ENCODE data around the gene TCIRG1. TPM values are rescaled to one million over a fixed set of nuclear protein-coding genes. Genes with fewer than 3 reads are reported as not detected.

Gene TCIRG1
- total RNA-seq, 1 experiment from 2014 or later, result 31.7 TPM

DNA sequence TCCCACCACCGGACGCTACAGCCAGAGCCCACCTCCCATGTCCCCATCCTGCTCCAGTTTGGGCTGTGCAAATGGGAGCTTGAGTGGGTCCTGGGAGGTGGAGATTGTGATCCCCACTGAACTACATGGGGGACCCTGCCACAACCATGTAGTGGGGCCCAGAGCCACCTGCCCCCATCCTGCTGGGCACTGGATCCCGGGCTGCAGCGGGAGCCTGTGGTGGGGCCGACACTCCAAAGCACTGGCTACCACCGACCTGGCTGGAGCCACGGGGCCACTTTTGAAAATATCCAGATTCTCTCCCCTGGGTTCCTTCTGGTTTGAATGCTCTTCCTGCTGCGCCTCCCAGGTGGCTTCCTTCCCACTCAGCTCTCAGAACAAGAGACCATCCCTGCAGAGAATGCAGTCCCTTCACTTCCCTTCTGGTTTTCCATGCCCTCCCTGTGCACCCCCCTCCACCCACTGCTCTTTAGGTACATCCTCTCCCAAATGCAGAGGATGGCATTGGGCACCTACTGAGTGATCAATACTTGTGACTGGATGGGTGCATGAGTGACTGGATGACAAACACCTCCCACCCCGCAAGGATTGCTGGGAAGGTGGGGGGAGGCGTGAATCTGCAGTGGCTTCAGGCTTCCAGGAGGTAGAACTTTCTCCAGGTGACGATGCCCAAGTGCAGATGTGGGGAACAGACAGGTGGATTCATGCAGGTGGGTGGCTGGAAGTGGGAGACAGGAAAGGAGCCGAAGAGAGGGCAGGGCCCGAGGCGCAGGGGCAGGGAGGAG, 34.1 kb upstream of the TCIRG1 start:
- no peak for DNase-seq (ENCODE audit: low read depth)

DNA sequence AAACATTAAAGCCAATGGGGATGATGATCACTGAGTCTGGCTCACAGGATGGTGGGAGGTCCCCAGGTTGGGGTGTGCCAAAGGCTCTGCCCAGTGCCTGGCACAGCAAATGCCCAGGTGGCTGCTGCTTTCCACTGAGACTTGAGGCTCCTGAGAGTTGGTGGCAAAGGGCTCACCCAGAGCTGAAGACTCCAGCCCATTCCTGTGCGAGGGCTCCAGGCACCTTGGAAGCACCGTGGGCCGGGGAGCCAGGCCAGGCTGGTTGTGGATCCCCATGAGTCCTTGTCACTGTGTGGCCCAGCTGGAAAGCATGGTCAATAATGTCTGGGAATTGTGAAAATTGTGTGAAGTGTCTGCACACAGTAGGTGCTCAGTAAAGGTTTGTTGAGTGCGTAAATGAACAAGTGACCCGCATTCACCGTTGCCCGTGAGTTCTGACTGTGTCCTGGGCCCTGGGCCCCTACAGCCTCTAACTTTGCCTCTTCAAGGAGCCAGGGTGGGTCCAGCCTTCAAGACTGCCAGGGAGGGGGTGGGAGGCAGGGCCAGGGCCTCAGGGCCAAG, 32.1 kb upstream of the TCIRG1 start:
- DNase-seq (ENCODE audit: low read depth), result no peak

DNA sequence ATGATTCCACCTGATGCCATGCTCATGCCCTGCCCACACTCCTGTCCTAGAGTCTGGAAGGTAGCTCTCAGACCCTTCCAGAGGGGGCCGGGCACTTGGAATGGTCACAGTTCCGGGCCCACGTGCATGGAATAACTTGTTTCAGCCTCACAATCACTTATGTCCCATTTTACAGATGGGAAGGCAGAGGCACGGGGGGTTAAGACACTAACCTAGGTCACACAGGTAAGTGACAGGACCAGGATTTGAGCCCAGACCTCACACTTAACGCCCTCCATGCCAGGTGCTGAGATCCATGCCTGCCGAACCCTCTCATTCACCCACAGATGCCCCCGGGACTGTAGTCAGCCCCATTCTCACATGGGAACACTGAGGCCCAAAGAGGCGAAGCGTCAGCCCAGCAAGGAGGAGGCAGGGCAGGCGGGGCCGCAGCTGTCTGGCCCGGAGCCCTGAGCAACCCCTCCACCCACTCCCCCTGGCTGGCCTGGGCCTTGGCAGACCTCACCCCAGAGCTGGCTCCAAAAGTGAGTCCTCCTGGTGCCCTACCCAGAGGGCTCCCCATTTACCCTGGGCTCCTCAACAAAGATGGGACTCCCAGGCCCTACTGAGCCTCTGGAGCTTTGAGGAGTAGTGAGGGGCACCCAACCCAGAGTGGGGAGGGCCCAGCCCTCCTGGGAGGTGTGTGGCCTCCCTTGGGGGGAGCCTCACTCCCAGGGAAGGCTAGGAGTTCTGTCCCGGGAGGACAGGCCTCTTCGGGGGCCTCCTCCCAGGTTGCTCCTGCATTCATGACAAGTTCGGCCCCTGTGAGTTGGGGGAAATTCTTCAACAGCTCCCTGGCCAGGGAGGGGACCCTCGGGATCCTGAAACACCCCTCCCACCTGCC, 31.1 kb upstream of the TCIRG1 start:
- DNase-seq (ENCODE audit: low read depth), result no peak

DNA sequence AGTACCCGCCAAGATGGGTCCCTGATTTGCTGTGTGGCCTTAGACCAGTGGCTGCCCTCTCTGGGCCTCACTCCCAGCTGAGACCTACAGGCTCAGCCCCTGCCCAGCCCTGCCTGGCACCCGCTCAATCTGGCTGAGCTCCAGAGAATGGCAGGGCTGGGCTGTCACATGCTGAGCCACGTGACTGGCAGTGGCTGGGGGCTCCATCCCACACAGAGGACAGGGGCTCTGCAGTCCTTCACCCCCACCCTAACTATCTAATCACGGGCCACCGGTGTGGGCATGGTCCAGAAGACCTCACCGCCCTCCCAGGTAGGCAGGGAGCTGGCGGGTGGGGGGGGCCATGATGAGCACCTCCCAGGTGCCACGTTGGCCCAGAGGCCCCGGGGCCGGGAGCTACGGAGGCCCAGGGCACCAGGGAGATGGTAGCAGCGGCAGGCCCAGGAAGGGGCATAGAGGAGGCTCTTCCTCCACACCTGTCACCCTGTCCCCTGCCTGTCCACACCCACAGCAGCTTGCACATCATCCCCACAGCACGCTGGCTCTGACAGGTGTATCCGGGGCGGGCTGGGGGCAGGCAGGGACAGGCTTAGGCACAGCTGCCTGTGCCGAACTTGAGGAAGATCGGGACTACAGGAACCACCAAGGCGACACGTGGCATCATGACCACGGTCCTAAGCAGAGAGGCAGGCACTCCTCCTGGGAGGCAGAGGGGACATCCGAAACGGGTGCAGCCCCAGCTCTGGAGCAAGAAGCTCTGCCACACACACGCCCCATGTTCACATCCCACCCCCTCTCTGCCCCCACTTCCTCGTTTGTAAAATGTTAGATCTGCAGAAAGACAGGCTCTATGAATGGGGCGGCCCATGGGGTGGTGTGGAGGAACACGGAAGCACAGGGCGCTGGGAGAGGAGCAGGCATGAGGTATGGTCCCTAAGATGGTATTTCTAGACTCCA, 30.2 kb upstream of the TCIRG1 start:
- DNase-seq (ENCODE audit: low read depth), result no peak

DNA sequence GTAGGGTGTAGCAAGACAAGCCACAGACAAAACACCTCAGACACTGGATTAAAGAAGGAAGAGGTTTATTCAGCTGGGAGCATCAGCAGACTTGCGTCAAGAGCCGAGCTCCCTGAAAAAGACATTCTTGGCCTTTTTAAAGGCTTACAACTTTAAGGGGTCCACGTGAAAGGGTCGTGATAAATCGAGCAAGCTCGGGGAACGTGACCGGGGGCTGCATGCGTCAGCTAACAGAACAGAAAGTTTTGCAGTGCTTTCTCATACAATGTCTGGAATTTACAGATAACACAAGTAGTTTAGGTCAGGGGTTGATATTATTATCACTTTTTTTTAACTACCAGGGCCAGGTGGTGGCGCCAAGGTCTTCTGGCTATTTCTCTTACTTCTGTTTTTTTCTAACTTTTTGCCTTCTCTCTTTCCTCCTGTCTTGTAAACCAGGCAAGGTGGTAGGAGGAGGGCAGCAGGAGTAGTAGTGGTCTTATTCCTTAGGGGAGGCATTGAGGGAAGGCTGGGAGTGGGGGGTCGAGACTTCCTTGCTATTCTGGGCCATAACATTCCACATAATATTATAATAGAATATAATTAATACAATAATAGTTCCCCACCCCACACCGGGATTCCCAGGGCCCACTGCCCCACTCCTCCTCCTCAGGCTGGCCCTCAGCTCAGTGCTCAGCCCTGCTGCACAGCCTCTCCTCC, 29.3 kb upstream of the TCIRG1 start:
- no peak for DNase-seq (ENCODE audit: low read depth)

DNA sequence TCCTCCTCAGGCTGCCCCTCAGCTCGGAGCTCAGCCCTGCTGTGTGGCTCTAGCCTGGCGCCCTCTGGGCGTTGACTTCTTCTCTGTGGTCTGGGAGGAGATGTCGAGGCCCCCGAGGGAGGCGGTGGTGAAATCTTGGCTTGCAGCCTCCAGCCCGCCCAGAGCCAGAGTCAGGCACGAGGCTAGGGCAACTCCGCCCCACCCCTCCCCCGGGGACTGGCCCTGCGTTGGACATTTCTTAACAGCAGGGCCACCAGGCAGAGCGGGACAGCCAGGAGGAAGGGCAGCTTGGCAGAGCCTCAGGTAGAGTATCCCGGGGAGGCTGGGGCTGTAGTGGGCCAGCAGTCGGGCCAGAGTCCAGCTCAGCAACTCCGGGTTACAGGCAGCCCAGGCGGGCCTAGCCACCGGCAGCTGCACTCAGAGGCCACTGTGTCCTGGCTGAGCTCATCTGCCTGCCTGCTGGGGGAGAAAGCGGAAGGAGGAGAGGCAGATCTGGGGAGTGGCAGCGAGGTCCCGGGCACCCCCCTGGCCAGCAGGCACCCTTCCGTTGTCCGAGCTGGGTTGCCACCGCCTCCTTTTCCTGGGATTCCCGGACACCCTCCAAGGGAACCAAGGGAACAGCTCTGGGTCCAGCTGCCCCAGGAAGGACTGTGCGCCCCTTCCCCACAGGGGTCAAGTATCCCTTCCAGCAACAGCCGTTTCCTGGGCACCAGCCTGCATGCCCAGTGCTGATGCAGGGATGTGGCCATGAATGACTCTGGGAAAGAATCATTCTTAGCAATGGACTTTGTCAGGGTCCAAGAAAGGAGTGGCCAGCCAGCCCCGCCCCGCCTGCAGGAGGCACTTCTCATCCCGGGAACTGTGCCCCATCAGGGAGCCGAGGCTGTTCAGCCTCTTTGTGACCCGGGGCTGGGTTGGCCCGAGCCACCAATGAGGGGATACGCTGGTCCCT, 28.5 kb upstream of the TCIRG1 start, which contains the start of gene ALDH3B1:
Gene ALDH3B1, plus strand, starts transcription at position 238 of the 952 bp plus-strand sequence. CDS start 4,971 bp downstream, outside the sequence.
- peak; percentile 90 for DNase-seq (ENCODE audit: low read depth)

DNA sequence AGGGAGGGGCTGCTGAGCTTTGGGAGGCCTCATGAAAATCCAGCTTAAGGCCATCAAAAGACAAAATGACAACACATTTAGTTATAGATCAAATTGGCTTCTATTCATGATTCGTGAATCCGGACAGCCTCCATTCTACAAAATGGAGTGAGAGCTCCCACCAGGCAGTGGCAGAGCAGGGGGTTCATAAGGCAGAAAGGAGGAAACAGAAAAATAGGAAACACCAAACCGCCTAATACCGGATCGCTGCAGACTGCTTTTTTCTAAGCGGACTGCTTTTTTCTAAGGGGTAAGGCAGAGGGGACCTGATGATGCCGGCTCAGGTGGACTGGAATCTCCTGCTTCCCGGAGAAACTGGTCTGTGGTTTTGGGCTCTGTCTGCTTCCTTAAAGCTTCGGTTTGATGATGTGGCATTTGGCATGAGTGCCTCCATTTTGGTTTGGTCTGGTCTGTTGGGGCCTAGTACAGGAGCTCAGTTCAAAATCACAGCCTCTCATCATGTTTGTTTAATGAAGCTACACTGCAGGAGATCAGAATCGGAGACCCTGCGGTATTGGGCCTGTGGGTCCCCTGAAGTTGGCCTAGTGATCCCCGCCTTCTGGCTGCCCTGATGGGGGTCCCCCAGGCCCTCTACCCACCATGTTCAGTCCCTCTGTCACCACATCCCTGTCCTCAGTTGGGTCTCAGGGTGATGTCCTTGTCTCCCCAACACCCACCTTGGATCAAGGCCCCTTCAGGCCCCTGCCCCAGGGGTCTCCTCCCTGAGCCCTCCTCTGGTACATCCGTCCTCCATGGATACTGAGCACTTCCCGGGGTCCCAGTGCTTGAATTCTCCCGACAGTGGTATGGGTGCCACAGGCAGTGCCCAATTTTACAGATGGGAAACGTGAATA, 27.5 kb upstream of the TCIRG1 start:
- DNase-seq (ENCODE audit: low read depth), result no peak

DNA sequence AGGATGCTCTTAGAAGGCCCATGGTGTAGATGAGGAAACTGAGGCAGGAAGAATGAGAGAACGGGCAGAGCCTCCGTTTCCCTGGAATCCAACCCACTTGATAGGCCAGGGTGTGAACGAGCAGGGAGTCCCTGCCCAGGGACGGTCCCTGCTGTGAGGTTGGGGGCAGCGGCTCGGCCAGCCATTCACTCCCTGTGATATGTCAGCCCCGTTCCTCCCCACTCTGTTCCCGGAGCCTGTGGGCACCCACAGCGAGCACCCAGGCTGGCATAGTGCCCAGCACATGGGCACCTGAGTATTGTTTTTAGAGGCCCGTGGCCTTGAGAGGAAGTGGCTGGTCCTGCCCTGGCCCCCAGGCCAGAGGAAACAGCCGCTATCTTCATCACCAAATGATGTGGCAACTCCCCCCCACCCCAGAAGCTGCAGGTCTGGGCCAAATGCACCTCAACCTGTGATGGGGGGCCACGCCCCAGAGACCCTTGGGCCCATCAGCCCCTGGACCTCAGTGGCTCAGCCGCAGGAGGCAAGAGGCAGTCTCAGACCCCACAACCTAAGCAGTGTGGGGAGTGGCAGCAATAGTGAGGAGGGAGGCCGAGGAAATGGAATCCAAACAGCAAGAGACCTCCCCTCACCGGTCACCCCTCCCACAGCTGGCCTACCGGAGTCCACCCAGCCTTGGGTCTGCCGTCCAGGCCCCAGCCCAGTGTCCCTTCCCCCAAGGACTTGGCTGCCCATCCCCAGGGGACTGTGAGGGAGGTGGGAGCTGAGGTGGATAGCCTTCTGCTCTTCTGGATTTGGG, 26.6 kb upstream of the TCIRG1 start:
- DNase-seq (ENCODE audit: low read depth), result no peak

DNA sequence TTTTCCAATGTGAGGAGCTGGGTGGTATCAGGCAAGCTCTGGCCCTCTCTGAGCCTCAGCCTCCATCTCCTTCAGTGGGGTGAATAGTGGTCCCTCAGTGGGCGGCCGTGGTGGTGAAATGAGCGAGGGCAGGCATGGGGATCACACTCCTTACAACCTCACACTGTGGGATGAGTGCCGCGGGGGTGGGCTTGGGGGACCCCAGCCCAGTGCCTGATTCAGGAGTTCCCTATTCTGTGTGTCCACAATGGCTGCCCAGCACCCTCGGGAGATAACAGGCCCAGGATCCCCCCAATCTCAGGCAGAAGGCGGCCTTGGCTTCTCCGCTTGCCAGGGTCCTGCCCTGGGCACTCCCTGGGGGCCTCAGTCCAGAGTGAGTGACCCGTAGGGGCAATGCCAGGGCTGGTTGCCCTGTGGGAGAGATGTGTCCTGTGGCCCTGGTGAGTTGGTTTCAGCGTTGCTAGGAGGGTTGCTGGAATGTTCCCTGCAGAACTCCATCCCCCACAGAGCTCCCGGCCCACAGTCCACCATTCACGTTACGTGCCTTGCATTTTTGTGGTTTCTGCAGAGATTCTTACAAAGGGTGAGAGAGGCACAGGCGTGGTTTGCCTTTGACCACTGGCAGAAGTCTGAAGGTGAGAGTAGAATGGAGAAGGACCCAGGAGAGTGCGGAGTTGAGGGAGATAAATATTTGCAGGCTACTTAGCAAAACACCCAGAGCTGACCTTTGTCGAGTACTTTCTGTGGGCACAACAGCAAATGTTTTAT, 25.8 kb upstream of the TCIRG1 start:
- DNase-seq (ENCODE audit: low read depth), result peak; percentile 94

DNA sequence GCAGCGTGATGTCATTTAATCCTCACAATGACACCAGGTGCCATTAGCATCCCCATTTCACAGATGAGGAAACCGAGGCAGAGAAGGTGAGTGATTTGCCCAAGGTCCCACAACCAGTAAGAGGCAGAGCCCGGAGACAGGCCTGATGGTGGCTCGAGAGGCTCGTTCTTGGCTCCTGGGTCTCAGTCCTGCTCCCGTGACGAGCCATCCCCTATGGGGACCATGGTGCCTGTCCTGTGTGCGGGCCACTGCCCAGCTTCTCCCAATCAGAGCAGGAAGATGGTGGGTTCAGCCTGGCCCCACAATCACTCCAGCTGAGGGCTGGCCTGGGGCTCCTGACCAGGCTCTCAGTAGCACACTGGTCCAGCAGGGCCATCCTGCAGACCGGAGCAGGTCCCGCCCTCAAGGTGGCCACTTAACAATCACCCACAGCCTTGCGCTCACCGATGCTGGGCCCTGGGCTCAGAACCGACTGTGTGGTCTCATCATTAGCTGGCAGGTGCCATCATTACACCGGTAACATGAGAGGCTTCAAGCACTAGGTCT, 25.1 kb upstream of the TCIRG1 start:
- no peak for DNase-seq (ENCODE audit: low read depth)

DNA sequence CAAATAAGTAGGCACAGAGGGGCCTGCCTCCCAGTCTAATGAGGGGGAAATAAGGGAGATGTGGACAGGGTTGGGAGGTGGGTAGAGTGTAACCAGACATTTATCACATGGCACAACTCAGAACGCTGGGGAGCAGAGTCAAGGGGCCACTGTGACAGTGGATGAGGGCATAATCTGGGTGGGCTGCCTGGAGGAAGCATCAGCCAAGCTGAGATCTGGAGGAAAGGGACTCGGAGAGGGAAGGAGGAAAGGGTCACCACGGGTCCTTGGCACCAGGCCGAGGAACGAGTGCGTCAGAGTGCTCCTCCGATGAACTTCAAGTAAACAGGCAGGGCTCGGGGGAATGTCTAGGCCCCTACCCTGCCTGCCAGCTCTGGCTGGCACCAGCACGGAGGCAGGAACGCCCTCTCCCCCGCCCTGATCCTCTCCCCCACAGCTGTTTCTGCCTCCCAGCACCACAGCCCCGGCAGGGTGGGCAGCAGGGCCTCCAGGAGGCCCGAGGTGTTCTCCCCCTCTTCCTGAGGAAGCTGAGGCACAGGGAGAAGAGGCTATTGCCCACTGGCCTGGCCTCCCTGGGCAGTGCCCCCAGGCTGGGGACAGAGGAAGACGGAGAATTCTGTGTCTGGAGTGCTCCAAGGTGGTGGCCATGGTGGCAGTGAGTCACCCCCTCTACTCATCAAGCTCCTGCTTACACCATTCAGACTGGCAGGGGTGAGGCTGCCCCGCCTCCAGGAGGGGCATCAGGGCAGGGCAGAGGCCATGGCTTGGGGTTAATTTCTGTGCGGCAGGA, 24.5 kb upstream of the TCIRG1 start:
- peak; percentile 90 for DNase-seq (ENCODE audit: low read depth)

DNA sequence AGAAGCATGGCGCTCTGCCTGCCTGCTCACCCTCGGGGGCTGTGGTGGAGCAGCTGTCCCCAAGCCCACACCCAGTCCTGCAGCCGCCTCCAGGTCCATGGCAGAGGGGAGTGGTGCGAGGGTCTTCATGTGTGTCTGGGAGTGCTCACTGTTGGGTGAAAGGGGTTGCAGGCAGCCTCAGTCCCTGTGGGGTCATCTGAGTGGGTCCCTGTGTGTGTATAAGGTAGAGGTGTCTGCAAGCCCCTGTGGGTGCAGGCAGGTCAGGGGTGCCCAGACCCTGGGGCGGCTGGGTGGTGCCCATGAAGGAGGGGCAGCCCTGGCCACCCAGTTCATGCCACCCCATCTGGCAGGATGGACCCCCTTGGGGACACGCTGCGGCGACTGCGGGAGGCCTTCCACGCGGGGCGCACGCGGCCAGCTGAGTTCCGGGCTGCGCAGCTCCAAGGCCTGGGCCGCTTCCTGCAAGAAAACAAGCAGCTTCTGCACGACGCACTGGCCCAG, 23.8 kb upstream of the TCIRG1 start:
- DNase-seq (ENCODE audit: low read depth), result no peak

DNA sequence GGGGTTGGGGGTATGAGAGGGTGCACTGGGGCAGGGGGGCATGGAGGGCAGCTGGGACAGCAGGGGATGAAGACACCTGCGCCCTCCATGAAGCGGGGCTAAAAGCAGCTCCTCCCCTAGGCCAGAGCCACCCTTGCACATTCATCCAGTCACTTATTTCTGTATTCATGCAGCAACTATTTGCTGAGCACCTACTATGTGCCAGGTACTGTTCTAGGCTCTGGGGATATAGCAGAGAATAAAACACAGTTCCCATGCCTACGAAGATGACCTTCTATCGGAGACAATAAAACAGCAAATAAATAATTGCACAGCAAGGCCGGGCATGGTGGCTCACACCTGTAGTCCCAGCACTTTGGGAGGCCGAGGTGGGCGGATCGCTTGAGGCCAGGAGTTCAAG, 23.4 kb upstream of the TCIRG1 start:
- no peak for DNase-seq (ENCODE audit: low read depth)

DNA sequence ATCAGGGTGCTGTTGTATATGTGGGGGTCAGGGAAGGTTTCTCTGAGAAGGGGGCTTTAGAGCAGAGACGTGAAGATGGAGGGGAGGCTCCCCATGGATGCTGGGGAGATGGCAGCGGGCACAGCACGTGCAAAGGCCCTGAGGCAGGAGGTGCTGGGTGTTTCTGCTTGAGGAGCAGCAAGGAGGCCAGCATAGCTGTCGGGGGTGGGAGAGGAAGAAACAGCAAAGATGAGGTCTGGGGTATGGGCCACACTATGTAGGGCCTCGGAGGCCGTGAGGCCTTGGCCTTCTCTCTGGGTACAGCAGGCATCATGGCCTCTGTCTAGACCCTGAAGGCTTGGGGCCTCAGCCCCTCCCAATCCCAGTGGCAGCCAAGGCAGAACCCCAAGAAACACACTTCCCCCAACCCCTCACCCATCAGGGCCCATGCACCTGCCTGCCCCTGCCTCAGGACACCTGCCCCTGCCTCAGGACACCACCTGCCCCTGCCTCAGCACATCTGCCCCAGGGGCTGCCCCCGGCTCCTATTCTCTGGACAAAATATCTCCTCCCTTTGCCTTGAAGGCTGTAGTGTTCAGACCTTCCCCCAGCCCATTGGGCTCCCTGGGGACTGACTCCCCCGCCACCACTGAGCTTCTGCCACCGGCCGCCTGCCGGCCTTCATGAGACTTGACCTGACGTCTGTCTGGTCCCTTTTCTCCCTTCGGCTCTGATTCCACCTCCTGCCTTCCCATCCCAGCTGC, 22.5 kb upstream of the TCIRG1 start:
- DNase-seq (ENCODE audit: low read depth), result no peak

Measured in Daoy (cell line).